ENCODE measurements around the gene ACTN2. TPM values are rescaled to one million over a fixed set of nuclear protein-coding genes. Genes with fewer than 3 reads are reported as not detected.
"Not testable (repeated sequence)": the region's sequence is repeated elsewhere in the genome, so short reads cannot be mapped to it uniquely, and the experiment has no call there.

The ACTN2 gene
- 1 to 10 TPM in 2 of 3 donors, under 1 TPM in 1; 0.47 to 2.1 (median 1.3) TPM for polyA plus RNA-seq (ENCODE audit: insufficient read length in 3 of 3)

DNA sequence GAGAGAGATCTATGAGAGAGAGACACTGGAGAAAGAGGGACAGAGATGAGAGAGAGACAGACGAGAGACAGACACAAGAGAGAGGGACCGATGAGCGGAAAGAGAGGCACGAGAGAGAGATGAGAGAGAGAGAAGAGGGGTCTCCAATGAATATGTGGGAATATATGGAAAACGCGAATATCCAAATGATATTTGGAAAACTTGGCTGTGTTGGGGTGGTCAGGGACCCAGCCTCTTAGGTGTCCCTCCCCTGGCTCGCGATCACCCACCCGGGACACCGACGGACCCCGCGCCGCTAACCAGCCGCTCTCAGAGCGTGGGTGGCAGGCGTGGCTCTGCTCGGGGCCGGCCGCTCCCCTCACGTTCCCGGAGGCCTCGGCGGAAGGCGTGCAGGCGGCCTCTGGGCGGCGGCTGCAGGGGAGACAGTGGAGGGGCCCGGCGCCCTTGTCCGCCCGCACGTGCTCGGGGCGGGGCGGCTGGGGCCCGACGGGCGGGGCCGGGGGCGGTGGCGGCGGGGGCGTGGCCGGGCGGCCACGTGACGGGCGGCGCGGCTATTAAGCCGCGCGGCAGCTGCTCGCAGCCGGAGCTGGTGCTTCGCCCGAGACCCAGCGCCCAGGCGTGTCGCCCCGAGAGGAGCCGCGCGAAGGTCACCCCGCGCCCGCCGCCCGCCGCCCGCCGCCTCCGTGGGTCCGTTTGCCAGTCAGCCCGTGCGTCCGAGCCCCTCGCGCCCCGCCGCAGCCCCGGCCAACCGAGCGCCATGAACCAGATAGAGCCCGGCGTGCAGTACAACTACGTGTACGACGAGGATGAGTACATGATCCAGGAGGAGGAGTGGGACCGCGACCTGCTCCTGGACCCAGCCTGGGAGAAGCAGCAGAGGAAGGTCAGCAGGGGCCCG, at the start of gene ACTN2:
Gene ACTN2, plus strand, starts transcription at position 583 of the 898 bp plus-strand sequence. Its CDS starts 175 bp downstream, at position 758.
- no peak for DNase-seq (ENCODE audit: low read depth in 3 of 3, low spot score in 2 of 3)

DNA sequence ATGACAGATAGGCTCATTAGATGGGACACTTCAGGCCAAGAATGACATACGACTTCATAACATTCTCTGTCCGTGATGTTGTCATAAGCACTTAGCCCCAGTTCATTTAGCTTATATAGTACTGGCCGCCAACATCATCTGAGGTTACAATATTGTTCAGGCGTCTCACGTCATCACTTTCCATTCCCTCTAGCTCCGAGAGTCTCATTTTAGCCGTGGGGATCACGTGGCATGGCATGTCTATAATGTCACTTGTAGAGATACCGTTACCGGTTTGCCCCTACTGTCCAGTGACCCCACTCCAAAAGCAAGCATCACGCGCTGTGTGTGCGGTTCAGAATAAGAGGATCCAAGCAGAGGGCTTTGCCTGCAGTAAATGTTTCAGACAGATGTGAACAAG, 47.4 kb upstream of the ACTN2 start:
- DNase-seq (ENCODE audit: low read depth in 3 of 3, low spot score in 2 of 3), result no peak

DNA sequence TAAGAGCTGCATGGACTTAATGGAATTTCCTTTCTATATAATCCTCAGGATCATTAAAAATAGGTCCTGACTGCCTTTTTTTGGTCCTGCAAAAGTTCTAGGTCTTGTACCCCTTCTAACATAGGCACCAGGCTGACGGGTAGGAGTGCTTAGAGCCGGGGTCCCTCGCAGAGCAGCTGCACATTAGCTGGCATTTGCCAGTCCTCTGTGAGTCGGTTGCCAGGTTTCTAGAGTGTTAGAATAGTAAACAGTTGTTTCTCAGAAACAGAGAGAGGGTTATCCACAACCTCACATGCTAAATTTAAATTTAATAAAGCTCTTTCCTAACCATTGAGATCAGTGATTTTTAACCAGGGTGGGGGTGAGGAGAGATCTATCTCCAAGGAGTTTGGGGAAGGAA, 46.6 kb upstream of the ACTN2 start:
- DNase-seq (ENCODE audit: low read depth in 3 of 3, low spot score in 2 of 3), result no peak

DNA sequence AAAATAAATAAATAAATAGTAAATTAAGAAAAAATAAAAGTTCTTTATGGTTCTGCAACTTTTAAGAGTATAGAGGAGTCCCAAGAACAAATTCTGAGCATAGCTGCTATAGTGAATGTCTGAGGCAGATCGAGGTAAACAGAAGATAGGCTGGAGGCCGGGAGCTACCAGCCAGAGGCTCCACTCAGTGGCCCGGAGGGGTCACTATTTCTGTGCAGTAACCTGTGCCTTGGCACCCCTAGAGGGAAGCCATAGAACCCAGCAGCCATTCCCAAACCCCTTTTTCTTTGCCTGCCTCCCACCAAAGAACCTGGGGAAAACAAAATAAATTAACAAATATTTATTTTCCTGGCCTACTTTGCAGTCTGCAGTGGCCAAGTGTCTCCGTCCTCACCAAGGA, 43.5 kb upstream of the ACTN2 start:
- no peak for DNase-seq (ENCODE audit: low read depth in 3 of 3, low spot score in 2 of 3)

DNA sequence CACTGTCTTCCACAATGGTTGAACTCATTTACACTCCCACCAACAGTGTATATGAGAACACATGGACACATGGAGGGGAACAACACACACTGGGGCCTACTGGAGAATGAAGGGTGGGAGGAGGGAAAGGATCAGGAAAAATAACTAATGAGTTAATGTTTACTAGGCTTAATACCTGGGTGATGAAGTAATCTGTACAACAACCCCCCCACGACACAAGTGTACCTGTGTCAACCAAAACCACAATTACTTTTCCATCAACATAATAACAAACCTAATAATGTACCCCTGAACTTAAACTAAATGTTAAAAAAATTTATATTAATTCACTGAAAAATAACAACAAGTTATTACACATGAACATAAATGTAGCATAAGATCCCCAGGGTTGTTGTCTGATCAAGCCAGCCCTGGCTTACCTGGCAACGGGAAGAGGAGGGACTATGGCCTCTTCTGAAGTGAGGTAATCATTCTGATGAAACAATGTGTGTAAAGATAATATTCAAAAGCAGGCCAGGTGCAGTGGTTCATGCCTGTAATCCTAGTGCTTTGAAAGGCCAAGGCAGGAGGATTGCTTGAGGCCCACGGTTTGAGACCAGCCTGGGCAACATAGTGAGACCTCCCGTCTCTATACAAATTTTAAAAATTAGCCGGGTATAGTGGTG, 41.2 kb upstream of the ACTN2 start:
- no peak for DNase-seq (ENCODE audit: low read depth in 3 of 3, low spot score in 2 of 3)

DNA sequence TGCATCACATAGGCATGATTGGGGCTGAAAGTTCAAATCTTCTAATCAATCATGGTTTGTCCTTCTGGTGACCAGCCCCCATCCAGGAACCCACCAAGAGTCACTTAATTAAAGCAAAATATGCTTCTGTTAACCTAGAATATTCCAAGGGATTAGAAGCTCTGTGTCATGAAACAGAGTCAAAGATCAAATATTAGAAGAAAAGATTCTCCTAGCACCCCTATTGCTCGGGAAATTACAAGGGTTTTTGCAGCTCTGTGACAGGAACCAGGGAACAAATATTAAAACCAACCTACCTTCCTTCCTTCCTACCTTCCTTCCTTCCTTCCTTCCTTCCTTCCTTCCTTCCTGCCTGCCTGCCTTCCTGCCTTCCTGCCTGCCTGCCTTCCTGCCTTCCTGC, 31.8 kb upstream of the ACTN2 start:
- DNase-seq (ENCODE audit: low read depth in 3 of 3, low spot score in 2 of 3), result no peak

DNA sequence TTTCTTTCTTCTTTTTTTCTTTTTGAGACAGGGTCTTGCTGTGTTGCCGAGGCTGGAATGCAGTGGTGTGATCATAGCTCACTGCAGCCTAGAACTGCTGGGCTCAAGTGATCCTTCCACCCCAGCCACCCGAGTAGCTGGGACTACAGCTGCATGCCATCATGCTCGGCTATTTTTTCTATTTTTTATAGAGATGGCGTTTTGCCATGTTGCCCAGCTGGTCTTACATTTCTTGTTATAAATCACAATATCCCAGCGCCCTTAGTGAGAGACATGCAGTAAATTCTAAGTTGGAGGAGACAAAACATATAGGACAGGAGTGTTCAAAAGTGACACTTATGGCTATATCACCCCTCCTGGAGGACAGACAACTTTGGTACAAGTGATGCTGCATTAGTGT, 31.3 kb upstream of the ACTN2 start:
- DNase-seq (ENCODE audit: low read depth in 3 of 3, low spot score in 2 of 3), result peak in 1 of 3 donors; percentile 25

DNA sequence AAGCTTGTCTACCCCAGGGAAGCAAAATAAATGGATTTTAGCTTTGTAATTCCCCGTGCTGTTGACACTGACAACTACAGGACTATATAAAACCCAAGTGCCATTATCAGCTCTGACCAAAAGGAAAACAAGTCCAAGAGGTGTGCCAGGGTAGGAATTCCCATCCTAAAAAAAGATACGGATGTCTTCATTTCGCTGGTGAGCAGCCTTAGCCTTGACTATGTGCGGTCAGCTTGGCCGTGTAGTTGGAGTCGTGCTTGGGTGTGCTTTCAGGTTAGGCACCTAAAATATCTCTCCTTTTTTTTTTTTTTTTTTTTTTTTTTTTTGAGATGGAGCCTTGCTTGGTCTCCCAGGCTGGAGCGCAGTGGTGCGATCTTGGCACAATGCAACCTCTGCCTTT, 28.9 kb upstream of the ACTN2 start:
- no peak for DNase-seq (ENCODE audit: low read depth in 3 of 3, low spot score in 2 of 3)

DNA sequence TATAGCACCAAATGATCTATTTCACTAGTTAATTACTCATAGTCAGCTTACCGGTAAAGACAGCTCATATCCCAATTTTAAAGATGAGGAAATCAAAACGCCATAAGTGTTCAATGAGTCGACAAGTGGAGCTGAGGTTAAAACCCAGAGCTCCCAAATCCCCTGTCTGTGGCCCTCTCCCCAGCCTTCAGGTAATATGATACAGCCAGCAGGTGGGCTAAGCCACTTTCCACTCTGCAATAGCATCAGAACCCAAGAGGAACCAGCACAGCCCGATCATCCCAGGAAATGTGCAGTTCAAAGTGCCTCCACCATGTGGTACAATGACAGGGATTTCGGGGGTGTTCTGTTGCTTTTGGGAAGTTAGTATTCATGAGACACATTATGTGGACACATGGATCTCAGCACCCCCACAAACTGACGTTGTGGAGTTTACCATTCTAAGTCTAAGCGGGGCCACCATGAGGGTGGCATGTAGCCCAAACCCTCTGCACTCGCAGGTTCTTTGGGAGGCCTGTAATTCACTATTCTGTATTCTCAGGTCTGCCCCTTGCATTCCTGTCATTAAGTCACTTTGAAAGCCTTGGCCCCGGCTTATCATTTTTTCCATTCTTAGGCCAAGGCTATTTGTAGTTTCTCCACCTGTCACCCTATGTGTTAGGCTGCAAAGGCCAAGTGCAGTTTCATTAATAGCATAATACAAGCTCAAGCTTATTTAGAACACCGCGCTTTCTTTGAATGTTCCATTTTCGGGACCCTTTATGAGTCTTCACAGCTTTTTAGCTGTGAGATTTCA, 26.3 kb upstream of the ACTN2 start:
- DNase-seq (ENCODE audit: low read depth in 3 of 3, low spot score in 2 of 3), result no peak

DNA sequence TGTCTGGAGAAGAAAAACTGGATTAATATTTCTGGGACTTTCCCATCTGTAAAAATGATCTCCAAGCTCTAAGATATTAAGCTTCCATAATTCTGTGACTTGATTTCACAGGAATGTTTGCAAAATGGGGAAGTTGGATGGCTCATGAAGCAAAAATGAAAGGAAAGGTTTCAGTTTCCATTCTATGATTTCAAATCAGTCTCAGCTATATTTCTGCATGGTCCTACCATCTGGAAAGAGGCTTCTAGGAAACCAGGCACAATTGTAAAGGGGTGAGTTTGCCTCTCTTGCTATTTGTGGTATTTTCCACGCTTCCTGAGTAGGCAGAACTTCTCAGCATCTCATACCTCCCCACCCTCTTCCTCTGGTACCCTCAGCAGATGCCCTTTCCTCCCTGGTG, 22.4 kb upstream of the ACTN2 start:
- no peak for DNase-seq (ENCODE audit: low read depth in 3 of 3, low spot score in 2 of 3)

DNA sequence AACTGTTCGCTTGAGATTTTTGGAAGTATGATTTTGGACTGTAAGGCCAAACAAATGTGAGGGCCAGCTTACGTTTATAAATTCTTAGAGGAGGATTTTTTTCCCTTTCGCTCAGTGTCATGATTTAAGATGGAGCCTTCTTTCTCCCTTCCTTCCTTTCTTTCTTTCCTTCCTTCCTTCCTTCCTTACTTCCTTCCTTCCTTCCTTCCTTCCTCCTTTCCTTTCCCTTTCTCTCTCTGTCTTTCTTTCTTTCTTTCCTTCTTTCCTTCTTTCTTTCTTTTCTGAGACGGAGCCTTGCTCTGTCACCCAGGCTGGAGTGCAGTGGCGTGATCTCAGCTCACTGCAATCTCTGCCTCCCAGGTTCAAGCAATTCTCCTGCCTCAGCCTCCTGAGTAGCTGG, 17.4 kb upstream of the ACTN2 start:
- DNase-seq (ENCODE audit: low read depth in 3 of 3, low spot score in 2 of 3), result not testable (repeated sequence)

DNA sequence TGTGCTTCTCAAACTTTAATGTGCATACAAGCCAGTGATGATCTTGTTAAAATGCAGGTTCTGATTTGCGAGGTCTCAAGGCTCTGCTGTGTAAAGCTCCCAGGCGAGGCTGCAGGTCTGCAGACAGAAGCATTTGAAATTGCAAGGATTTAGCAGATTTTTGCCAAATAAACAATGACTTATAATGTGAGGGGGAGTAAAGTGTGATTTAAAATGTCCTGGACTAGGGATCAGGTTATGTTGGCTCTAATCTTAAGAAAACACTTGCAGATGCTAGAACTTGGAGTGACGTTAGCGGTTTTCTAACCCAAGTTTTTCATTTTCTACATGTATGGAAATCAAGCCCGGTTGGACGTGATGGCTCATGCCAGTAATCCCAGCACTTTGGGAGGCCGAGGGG, 16.2 kb upstream of the ACTN2 start:
- DNase-seq (ENCODE audit: low read depth in 3 of 3, low spot score in 2 of 3), result no peak

DNA sequence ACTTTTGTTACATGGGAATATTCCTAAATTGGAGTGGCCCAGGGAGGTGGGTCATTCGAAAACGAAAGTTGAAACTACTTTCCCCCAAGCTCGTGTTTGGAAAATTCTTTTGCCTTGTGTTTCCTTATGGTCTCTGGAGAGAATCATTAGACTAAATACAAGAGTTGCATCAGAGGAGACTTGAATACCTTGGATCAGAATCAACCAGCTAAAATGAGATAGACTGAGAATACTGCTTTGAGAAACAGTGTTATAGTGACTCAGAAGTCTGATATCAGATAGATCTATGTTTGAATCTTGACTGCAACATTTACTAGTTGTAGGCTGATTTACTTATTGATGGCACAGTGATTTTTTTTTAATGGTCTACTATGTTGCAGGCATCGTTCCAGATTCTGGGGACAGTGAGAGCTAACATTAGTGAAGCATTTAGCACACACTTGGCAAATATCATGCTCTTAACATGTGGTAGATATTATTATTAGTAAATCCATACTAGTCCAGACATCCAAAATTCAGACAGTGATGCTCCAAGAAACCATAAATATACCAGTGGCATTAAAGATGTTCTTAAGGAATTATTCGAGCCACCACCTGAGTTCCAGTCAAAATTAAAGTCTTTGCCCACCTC, 12.9 kb upstream of the ACTN2 start:
- DNase-seq (ENCODE audit: low read depth in 3 of 3, low spot score in 2 of 3), result no peak

DNA sequence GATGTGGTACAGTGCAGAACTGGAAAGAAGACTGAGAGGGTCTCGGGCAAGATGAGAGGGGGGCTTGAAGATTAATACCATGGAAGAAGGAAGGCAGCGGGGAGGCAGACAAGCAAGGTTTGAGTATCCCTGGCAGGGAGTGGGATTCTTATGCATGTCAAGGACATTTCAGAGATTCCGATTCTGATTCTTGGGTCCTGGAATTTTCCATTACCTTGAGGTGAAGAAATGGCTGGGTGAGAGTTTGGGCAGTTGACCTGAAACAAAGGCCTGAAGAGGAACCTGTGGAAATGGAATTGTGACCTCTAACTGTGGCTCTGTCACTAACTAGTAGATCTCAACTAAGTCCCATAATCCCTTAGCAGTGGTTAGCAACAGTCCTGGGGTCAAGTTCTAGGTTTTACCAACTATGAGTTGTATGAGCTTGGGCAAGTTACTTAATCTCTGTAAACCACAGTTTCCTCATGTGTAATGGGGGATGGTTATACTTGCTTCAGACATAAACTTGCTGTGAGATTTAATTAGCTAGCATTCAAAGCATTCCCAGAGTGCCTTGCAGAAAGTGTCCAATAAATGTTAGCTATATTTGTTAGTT, 8.6 kb upstream of the ACTN2 start:
- DNase-seq (ENCODE audit: low read depth in 3 of 3, low spot score in 2 of 3), result no peak

DNA sequence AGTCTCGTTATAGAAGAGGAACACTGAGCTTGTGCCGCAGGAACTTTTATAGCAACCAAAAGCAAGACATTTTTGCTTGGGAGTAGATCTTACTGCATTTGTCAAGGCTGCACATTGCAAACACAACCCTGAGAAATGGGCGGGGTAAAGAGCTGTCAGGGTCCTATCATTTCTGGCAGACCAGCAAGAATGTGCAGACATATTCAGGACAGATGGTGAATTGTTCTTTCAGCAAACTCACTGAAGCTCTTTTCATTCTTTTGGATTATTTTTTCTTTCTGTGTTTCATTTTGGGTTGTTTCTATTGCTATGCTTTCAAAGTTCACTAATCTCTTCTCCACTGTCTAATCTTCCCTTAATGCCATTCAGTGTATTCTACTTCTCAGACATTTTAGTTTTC, 5.1 kb upstream of the ACTN2 start:
- no peak for DNase-seq (ENCODE audit: low read depth in 3 of 3, low spot score in 2 of 3)

DNA sequence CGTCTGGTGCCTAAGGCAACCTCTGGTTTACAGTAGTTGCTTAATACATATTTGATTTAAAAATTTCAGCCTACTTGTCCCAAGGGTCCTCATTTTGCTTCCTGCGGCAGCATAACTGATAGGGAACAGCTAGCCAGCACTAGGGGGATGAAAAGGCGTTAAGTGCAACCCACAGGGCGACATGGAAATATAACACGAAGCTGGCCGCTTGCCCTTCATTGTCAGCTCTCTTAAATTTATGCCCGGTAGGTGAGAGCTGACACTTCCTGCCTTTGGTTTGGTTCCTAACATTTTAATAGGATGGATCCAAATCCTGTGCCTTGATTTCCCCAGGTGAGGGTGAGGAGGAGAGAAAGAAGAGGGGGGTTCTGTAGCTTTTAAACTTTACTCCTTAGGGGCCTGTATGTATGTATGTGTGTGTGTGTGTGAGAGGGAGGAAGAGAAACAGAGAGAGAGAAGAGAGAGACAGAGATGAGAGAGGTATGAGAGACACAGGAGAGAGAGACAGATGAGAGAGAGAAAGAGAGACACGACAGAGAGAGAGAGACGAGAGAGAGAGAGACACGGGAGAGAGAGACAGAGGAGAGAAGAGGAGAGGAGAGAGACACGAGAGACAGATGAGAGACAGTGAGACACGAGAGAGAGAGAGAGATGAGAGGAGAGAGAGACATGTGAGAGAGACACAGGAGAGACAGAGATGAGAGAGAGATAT, 938 bp upstream of the ACTN2 start:
- no peak for DNase-seq (ENCODE audit: low read depth in 3 of 3, low spot score in 2 of 3)

DNA sequence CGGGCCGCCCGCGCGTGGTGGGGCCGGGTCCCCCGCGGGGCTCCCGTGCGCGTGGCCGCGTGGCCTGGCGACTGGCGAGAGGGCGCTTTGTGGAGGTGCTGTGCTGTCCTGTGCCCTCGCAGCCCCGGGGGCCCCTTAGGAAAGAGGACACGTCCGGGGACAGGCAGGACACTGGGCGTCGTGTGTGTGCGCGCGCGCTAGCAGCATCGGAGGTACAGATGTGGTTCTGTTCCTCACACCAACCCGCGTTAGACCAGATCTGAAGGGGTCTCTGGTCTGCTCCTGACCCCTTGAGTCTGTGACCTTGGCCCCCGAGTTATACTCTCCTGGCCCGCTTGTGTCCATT, 489 bp downstream of the ACTN2 start:
- DNase-seq (ENCODE audit: low read depth in 3 of 3, low spot score in 2 of 3), result no peak

DNA sequence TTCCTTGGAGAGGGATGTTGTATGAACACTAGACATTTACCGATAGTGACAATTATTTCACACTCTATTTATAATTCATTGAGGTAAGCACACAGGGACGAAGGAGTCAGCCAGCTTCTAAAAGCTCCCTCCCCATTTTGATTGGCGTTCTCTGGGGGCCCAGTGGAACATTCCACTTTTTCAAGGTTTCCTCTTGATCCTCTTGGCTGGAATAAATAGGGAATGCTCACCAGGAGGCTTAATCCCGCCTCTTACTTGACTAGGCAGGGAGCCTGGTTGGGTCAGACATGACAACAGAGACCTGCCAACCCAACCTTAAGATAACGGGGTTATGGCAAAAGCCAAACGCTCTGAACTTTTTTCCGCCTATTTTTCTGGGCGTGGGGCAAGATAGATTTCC, 974 bp downstream of the ACTN2 start:
- DNase-seq (ENCODE audit: low read depth in 3 of 3, low spot score in 2 of 3), result no peak

DNA sequence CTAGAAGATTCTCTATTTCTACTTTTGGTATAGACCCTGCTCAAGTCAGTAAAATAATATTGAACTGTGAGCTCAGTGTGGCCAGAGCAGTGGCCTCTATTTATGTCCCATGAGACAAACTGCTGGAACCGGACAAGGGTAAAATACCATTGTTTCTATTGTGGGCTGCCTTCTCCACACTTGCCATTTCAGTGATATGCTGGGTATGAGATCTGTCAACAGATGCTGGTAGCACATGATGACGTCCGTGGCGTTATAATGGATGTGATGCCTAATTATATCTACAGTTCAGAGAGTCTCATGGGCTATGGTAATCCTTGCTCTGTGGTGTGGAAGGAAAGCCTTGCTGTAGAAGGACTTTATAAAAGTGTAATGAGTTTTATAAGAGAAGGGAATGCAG, 2.4 kb downstream of the ACTN2 start:
- no peak for DNase-seq (ENCODE audit: low read depth in 3 of 3, low spot score in 2 of 3)
